Measurements from ENCODE around the gene KLF15. TPM values are rescaled to one million over a fixed set of nuclear protein-coding genes. Genes with fewer than 3 reads are reported as not detected.

KLF15 gene
- not detected for polyA plus RNA-seq (2012; ENCODE audit: missing spikeins)

DNA sequence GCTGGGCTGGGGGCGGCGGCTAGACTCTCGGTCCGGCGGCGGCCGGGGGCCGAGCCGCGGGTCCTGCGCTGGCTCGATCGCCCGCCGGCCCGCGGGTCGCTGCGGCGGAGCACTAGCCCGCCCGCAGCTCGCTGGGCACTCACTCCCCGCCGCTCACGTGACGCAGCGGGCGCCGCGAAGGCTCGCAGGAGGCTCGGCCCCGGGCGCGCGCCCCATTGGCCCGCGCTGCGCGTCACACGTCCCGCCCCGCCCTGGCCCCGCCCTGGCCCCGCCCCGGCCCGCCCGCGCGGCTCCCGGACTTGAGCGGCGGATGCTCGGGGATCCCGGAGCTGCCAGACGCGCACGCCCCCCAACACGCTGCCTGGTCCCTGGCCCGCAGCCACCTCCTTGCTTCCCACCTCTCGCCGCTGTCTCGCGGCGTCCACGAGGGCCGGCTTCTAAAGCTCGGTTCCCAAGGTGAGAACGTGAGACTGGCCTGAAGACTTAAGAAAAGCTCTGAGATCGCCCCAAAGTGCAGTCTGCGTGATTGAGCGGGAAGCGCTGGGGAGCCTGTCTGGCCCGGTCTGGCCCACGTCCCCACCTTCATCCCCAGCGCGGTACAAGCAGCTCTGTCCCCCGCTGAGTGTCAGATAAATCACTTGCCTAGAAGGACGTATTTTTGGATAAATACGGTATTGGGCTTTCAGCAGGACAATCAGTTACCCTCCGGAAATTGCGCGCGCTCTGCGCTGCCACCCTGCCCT, at the start of gene KLF15:
KLF15 (minus strand) TSS at position 114 of the 743 bp plus-strand sequence. CDS start 4,486 bp downstream, outside the sequence.
- TF ChIP-seq POLR2AphosphoS5 (IDR thresholded peaks at IDR 0.05; ENCODE audit: low read depth, low read length) (no peak), POLR2A (IDR thresholded peaks at IDR 0.05; ENCODE audit: low read depth, low read length) (no peak), TAF1 (IDR thresholded peaks at IDR 0.05; ENCODE audit: borderline replicate concordance, low read depth, low read length) (no peak)
- peak; percentile 60 for FAIRE-seq
- peak; percentile 93 for DNase-seq (ENCODE audit: insufficient read length)

GRCh38 chr3:126406389-126407296, 49.4 kb upstream of the KLF15 start:
- FAIRE-seq (no peak), DNase-seq (ENCODE audit: insufficient read length) (no peak)
- TF ChIP-seq TAF1 (IDR thresholded peaks at IDR 0.05; ENCODE audit: borderline replicate concordance, low read depth, low read length): no peak
- TF ChIP-seq POLR2AphosphoS5 (IDR thresholded peaks at IDR 0.05; ENCODE audit: low read depth, low read length): no peak
- TF ChIP-seq POLR2A (IDR thresholded peaks at IDR 0.05; ENCODE audit: low read depth, low read length): no peak

GRCh38 chr3:126402666-126403302, 45.6 kb upstream of the KLF15 start:
- no peak for FAIRE-seq
- no peak for TF ChIP-seq POLR2AphosphoS5 (IDR thresholded peaks at IDR 0.05; ENCODE audit: low read depth, low read length)
- no peak for TF ChIP-seq TAF1 (IDR thresholded peaks at IDR 0.05; ENCODE audit: borderline replicate concordance, low read depth, low read length)
- no peak for TF ChIP-seq POLR2A (IDR thresholded peaks at IDR 0.05; ENCODE audit: low read depth, low read length)
- DNase-seq (ENCODE audit: insufficient read length): no peak

- DNase-seq (ENCODE audit: insufficient read length): no peak
- TF ChIP-seq TAF1 (IDR thresholded peaks at IDR 0.05; ENCODE audit: borderline replicate concordance, low read depth, low read length) (no peak), POLR2A (IDR thresholded peaks at IDR 0.05; ENCODE audit: low read depth, low read length) (no peak), POLR2AphosphoS5 (IDR thresholded peaks at IDR 0.05; ENCODE audit: low read depth, low read length) (no peak)
- no peak for FAIRE-seq
These were observed 45.0 kb upstream of the KLF15 start for GRCh38 chr3:126402178-126402577.

DNA sequence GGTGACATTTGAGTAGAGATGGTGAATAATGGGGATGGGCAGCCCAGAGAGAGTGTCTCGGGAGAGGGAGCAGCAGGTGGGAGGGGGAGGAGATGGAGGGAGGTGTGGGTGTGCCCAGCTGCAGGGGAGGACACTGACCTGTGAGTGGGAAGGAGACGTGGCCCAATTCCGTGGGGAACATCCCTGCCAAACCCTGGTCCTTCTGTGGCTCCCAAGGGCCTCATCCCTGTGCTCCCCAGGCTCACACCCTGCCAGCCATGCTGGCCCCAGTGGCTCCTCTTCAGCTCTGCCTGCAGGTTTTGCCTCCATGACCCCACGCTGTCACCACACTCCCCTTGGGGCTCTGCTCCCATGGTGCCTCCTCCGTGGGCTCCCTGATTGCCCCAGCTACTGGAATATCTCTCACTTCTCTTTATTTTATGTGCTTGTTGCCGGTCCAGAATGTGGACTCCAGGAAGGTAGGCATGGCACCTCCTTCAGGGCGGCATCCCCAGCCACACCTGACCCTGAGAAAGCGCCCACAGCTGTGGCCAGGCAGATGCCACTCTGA, 44.5 kb upstream of the KLF15 start:
- FAIRE-seq: no peak
- TF ChIP-seq POLR2A (IDR thresholded peaks at IDR 0.05; ENCODE audit: low read depth, low read length): no peak
- no peak for TF ChIP-seq TAF1 (IDR thresholded peaks at IDR 0.05; ENCODE audit: borderline replicate concordance, low read depth, low read length)
- TF ChIP-seq POLR2AphosphoS5 (IDR thresholded peaks at IDR 0.05; ENCODE audit: low read depth, low read length): no peak
- DNase-seq (ENCODE audit: insufficient read length): no peak

DNA sequence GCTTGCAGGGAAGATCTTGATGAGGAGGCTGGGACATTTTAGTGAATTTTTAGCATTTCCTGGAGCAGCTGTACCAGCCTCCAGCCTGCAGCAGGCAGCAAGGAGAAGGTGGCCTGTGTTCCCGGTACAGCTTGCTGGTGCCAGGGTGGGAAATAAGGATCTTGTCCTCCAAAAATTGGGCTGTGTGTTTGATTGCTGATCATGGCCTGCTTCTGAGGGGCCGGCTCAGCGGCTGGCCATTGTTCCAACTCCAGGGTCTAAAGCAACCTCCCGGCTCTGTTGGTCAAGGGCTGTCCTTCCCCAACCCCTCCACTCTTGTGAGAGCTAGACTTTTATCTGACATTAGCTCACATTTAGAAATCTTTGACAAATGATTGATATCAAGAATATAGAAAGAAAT, 42.5 kb upstream of the KLF15 start:
- TF ChIP-seq POLR2AphosphoS5 (IDR thresholded peaks at IDR 0.05; ENCODE audit: low read depth, low read length) (no peak), POLR2A (IDR thresholded peaks at IDR 0.05; ENCODE audit: low read depth, low read length) (no peak), TAF1 (IDR thresholded peaks at IDR 0.05; ENCODE audit: borderline replicate concordance, low read depth, low read length) (no peak)
- FAIRE-seq (no peak), DNase-seq (ENCODE audit: insufficient read length) (no peak)

DNA sequence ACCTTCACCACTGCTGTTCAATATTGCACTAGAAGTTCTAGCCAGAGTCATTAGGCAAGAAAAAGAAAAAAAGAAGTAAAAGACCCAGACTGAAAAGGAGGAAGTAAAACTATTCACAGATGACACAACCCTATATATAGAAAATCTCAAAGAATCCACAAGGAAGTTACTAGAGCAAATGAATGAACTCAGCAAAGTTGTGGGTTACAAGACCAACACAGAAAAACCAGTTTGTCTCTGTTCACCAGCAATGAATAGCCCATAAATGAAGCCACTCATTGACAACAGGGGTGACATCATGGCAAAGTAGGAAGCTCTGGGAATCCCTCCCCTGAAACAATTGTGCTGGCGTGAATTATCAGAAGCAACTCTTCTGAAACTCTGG, 42.1 kb upstream of the KLF15 start:
- no peak for DNase-seq (ENCODE audit: insufficient read length)
- no peak for TF ChIP-seq POLR2AphosphoS5 (IDR thresholded peaks at IDR 0.05; ENCODE audit: low read depth, low read length)
- TF ChIP-seq TAF1 (IDR thresholded peaks at IDR 0.05; ENCODE audit: borderline replicate concordance, low read depth, low read length): no peak
- FAIRE-seq: no peak

GRCh38 chr3:126398423-126399350, 41.5 kb upstream of the KLF15 start:
- no peak for DNase-seq (ENCODE audit: insufficient read length)
- FAIRE-seq: no peak
- TF ChIP-seq TAF1 (IDR thresholded peaks at IDR 0.05; ENCODE audit: borderline replicate concordance, low read depth, low read length) (no peak), POLR2A (IDR thresholded peaks at IDR 0.05; ENCODE audit: low read depth, low read length) (no peak), POLR2AphosphoS5 (IDR thresholded peaks at IDR 0.05; ENCODE audit: low read depth, low read length) (no peak)

GRCh38 chr3:126397610-126398422, 40.6 kb upstream of the KLF15 start:
- DNase-seq (ENCODE audit: insufficient read length) (no peak), FAIRE-seq (no peak)
- no peak for TF ChIP-seq POLR2A (IDR thresholded peaks at IDR 0.05; ENCODE audit: low read depth, low read length)

DNA sequence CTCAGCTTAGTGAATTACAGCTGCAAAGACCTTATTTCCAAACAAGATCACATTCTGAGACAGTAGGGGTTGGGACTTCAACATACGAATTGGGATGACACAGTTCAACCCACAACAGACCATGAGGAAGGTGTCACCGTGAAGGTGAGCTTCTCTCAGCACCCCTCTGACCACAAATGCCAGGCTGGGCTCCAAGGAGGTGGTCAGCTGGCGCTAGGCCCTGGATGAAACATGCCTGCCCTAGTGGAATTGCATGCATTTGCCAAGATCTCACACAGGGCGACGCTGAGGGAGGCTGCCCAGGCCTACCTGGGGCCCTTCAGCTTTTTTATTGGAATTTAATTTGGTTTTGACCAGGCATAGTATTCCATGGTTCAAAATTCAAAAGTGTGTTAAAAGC, 39.3 kb upstream of the KLF15 start:
- no peak for TF ChIP-seq POLR2AphosphoS5 (IDR thresholded peaks at IDR 0.05; ENCODE audit: low read depth, low read length)

More for the DNA sequence above, 39.3 kb upstream of the KLF15 start:
- FAIRE-seq (no peak), DNase-seq (ENCODE audit: insufficient read length) (no peak)
